ENCODE results near the gene RAP1B.

RAP1B gene

DNA sequence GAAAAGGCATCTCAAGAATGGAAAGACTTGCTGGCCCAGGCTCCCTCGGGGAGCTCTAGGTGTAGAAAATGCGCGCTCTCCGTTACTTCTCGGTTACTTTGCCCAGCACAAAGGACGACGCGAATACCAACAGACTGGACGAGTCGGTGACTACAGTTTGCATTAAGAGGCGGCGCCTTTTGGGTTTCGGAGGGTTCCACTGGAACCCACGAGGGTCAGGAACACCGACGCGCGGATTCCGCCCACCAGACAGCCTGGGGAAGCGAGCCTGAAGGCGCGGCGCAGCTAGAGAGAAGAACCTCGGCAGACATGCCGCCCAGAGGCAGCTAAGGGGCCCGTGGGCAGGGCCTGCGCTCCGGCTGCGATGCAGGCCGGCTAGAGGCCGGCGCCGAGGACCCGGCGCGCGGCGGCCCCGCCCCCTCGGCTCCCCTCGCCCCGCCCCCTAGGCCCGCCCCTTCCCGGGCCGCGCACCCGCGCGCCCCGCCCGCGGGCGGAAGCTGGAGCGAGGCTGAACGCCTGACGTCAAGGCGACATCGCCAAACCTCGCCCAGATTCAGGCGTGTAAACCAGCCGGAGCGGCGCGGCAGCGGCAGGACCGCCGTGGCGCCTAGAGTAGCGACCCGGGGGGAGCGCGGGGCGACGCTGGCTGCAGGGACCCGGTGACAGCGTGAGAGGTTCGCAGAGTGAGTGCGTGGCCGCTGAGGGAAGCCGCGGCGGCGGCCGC lies at the start of gene RAP1B:
Gene RAP1B (plus strand): TSS at position 530 of the 724 bp plus-strand sequence. CDS start 37,826 bp downstream, outside the sequence.
- peak within 1 kb of the TSS; percentile 64 for H3K27ac ChIP-seq
- TF ChIP-seq ZFX (IDR thresholded peaks at IDR 0.05) = no peak
- TF ChIP-seq CTCF (conservative IDR thresholded peaks at IDR 0.05) = no peak

DNA sequence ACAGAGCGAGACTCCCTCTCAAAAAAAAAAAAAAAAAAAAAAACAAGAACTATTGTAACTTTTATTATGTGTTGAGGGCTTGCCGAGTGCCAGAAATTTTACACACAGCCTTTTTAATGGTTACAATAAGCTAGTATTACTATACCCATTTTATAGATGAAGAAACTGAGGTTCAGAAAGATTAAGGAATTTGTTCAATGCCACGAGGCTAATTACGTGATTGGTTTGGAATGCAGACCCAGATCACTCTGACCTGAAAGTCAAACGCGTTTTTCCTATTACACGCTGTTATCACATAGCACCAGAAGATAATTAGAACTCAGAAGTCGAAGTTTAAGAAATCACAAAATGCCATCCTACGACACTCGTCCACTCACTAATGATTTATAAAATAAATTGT lies 48.9 kb upstream of the RAP1B start:
- TF ChIP-seq ZFX (IDR thresholded peaks at IDR 0.05) (no peak), CTCF (conservative IDR thresholded peaks at IDR 0.05) (no peak)
- no peak overlapping the region for H3K27ac ChIP-seq

DNA sequence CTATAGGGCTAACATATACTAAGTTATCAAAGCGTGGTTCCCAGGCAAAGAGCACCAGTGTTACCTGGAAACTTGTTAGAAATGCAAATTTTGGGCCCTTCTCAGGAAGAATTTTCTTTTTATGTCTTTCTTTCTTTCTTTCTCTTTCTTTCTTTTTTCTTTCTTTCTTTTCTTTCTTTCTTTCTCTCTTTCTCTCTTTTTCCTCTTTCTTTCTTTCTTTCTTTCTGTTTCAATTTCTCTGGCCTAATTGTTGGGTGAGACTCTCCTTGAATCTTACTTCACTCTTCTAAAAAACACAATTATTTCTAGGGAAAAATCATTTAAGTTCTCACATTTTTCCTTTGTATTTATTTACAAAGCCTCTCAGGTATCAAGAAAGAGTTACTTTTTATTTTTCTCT lies 46.5 kb upstream of the RAP1B start:
- no peak overlapping the region for H3K27ac ChIP-seq
- TF ChIP-seq ZFX (IDR thresholded peaks at IDR 0.05) = no peak
- TF ChIP-seq CTCF (conservative IDR thresholded peaks at IDR 0.05) = no peak

DNA sequence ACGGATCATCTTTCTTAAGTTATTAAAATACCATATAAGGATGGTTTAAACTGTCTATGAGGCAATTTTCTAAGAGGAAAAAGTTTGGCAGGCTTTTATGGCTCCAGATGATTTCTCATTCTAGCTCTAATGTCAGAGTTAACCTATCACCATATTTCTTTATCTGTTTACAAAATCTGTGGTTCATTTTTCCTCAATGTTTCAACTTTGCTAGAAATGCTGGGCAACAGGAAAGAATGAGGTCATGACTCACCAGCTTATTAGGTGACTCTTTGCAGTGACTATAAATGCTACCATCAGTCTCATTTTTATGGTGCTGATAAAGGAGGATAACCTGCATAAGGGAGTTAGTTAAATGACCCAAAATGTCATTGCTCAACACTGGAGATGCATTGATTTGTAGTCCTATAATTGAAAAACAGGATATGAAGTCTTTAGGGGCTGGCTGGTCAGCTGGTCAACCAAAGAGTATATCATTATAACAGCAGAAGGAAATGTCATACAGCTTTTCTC lies 45.3 kb upstream of the RAP1B start:
- no peak for TF ChIP-seq ZFX (IDR thresholded peaks at IDR 0.05)
- no peak for TF ChIP-seq CTCF (conservative IDR thresholded peaks at IDR 0.05)
- no peak overlapping the region for H3K27ac ChIP-seq

DNA sequence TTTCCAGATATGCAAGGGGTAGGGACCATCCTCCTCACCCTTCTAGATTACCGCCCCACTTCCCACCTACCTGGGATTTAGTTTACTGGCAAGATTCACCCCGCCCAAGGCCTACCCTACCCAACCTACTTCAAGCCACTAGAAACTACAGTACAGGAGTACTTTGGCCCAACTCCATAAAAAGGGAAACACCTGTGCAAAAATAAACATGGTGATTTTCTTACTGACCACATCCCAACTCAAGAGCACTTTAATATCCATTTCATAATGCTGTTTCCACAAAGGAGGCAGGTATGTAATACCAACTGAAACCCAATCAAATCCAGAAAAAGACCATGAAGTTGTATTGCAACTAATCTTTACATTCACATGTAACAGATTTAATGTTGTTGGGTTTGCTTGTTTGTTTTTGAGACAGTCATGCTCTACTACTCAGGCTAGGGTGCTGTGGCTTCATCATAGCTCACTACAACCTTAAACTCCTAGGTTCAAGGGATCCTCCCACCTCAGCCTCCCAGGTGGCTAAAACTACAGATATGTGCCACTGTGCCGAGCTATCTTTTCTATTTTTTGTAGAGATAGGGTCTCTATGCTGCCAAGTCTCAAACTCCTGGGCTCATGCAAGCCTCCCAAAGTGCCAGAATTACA lies 41.7 kb upstream of the RAP1B start:
- TF ChIP-seq ZFX (IDR thresholded peaks at IDR 0.05) (no peak), CTCF (conservative IDR thresholded peaks at IDR 0.05) (no peak)
- H3K27ac ChIP-seq = no peak overlapping the region

DNA sequence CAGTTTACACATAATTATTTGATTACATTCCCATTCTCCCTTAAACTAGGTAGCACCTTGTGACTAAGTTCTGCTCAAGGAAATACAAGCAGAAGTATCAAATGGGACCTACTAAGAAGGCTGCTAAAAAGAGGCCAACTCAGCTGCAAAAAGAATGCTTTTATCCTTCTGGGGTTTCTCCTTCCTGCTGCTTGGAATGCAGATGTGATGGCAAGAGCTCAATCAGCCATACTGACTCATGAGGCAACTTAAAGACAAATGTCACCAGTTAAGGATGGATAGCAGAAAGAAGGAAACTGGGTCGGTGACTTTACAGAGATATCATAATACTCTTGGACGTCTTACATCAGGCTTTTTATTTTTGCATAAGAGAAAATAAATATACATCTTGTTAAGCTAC lies 38.0 kb upstream of the RAP1B start:
- no peak overlapping the region for H3K27ac ChIP-seq
- TF ChIP-seq ZFX (IDR thresholded peaks at IDR 0.05) (no peak), CTCF (conservative IDR thresholded peaks at IDR 0.05) (no peak)

DNA sequence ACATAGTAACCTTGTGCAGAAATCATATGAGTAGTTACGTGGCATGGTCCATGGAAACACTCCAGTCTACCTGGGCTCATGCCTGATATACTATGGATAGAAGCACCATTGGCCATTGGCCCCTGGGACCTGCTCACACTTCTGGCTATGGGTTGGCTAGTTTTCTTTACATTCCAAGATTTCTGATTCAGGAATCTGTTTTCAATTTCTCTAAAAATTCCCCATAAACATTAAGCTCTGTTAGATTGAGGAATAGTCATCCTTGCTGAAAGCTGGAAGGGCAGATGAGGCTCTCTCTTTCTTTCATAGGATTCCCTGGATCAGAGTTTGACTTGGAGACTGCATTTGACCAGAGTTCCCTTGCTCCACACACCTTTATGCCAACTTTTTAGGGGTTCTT lies 37.3 kb upstream of the RAP1B start:
- TF ChIP-seq ZFX (IDR thresholded peaks at IDR 0.05) (no peak), CTCF (conservative IDR thresholded peaks at IDR 0.05) (no peak)
- no peak overlapping the region for H3K27ac ChIP-seq

Measured in C4-2B (cell line).